Glomerular visceral epithelial cell (primary cell): ENCODE results near the gene ARHGAP8.
"Not testable (repeated sequence)": the region's sequence is repeated elsewhere in the genome, so short reads cannot be mapped to it uniquely, and the experiment has no call there.

ENCODE experiments used
- DNase-seq: peaks from one replicate; pipeline ENCODE4 v3.0.0-alpha.2; 2016; ENCODE audit errors: extremely low spot score

Gene ARHGAP8

DNA sequence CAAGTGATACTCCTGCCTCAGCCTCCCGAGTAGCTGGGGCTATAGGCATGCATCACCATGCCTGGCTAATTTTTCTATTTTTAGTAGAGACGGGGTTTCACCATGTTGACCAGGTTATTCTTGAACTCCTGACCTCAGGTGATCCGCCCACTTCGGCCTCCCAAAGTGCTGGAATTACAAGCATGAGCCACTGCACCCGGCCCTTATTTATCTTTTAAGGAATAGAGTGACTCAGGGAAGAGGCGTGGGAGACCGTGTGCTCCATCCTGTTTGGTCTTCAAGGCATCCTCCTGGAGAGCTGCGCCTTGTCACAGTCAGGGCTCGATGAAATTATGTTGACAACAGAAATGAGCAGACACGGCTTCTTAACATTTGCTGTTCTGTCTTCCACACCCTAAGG, 12.7 kb upstream of the ARHGAP8 start:
- DNase-seq = peak; percentile 56

DNA sequence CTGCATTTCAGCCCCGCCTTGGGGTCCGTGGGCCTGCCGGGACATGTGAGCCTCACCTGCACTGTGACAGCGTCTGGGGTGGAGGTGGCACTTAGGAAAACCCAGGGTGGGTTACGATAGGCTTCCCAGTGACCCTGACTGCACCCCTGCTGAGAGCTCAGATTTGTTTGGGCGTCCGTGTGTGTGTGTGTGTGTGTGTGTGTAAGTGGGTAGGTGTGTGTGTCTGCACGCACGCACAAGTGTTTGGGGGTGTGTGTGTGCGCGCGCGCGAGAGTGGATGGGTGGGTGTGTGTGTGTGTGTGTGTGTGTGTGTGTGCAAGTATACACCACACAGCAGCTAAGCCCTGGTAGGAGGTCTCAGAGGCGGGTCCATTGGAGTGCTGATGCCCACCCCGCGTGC, 12.1 kb upstream of the ARHGAP8 start:
- no peak for DNase-seq

DNA sequence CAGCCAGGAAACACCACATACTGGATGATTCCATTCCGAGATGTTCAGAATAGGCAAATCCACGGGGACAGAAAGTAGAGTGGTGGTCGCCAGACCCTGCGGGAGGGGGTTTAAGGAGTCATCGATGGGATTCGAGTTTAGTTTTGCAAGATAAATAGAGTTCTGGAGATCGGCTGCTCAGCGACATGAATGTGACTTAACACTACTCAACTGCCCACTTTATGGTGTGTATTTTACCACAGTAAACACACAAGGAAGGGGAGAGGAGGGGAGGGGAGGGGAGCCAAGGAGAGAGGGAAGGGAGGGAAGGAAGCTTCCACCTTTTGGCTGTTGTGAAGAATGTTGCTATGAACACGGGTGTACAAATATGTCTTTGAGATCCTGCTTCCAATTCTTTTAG, 10.4 kb upstream of the ARHGAP8 start:
- no peak for DNase-seq

DNA sequence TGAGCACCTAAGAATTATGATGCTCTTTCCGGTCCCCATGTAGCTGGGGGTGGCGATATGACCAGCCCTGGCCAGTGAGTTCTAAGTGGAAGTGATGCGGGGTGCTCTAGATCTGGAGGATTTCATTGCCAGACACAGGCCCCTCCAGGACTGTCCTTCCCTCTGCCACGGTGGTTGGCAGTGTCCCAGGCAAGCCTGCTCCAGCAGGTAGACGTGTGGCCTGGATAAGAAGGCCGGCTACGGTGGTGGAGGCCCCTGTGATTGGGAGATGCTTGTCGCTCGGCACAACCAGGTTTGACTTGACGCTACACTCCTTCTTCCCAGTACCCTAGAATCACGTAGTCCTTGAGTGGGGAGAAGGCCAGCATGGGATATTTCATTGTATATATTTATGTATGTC, 9.1 kb upstream of the ARHGAP8 start:
- no peak for DNase-seq

DNA sequence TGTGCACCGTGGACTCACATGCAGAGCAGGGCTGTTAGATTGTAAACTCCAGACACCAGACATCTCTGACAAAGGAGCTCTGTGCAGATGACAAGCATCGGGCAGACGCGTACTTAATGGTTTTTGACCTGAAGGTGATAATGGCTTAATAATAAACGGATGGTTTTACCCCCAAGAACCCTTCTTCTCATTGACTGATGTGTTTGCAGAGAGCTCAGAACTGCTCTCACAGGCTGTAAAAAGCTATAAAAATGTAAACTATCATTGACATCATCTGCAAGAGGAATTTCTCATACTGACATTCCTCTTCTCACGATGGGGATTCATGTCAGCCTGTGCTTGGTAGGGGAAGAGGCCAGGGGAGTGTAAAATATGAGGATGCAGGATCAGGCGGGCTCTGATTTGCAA, 8.6 kb upstream of the ARHGAP8 start:
- DNase-seq = no peak

DNA sequence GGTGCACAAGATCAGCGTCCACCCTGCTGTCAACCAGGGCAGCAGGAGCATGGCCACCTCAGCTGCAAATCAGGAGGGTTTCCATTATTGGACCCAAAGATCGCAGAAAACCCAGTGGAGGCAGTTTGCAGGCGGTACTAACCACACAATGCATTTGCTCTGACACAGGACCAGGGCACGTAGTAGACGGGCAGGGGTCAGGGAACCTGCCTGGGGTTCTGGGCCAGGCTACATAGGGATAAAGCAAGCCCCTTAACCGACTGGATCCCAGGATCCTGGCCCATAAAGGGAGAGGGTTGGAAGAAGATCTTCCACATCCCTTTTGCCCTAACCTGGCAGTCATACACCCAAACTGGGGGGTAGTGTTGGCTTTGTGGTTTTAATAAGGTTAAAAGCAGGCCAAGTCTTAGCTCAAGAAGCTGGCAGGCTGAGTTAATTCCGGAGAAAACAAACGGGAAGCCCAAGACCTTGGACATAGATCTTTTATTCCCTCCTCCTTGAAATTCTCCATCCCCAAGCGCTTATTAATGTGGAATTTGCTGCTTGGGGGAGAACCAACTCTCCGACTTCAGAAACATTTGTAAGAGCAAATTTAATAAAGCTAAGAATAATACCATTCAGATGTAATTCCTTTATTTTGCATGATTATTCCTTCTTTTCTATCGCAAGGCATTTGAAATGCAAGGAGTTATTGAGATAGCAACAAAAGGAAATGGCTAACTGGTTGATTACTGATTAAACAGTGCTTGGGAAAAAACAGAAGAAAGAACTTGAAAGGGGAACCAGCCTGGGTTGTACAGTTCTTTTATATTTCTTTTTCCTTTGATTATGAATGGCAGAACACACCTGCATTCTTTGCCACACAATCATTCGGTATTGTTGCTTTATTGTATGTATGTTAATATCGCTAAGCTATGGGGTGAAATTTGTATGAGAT, 6.3 kb upstream of the ARHGAP8 start:
- peak; percentile 32 for DNase-seq

DNA sequence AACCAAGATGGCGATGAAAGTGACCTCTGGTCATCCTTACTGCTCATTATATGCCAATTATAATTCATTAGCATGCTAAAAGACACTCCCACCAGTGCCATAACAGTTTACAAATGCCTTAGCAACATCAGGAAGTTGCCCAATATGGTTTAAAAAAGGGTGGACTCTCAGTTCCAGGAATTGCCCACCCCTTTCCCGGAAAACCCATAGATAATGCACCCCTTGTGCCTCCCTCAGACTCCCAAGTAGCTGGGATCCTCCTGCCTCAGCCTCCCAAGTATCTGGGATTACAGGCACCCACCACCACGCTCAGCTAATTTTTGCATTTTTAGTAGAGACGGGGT, 4.6 kb upstream of the ARHGAP8 start:
- not testable (repeated sequence) for DNase-seq

DNA sequence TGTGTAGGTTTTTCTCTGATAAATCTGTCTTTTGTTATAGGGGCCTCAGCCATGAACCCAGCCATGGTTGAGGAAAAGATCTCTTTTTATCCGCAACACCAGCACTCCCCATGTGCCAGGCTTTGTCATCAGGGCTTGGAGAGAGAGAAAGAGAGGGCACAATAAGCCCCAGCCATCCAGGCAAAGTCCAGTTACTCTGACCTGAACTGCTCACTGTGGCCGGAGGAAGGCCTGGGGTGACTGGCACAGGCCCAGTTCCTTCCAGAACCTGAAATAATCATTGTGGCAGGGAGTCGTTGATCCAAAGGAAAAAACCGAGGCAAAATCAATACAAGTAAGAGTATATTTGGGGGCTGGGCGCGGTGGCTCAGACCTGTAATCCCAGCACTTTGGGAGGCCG, 3.9 kb upstream of the ARHGAP8 start:
- DNase-seq = no peak

DNA sequence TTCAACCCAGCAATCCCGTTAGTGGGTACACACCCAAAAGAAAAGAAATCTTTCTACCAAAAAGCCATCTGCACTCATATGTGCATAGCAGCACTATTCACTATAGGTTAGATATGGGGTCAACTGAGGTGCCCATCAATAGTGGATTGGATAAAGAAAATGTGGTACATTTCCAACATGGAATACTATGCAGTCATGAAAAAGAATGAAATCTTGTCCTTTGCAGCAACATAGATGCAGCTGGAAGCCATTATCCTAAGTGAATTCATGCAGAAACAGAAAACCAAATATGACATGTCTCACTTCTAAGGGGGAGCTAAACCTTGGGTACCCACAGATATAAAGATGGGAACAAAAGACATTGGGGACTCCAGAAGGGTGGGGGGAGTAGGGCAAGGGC, 1.9 kb upstream of the ARHGAP8 start:
- no peak for DNase-seq

DNA sequence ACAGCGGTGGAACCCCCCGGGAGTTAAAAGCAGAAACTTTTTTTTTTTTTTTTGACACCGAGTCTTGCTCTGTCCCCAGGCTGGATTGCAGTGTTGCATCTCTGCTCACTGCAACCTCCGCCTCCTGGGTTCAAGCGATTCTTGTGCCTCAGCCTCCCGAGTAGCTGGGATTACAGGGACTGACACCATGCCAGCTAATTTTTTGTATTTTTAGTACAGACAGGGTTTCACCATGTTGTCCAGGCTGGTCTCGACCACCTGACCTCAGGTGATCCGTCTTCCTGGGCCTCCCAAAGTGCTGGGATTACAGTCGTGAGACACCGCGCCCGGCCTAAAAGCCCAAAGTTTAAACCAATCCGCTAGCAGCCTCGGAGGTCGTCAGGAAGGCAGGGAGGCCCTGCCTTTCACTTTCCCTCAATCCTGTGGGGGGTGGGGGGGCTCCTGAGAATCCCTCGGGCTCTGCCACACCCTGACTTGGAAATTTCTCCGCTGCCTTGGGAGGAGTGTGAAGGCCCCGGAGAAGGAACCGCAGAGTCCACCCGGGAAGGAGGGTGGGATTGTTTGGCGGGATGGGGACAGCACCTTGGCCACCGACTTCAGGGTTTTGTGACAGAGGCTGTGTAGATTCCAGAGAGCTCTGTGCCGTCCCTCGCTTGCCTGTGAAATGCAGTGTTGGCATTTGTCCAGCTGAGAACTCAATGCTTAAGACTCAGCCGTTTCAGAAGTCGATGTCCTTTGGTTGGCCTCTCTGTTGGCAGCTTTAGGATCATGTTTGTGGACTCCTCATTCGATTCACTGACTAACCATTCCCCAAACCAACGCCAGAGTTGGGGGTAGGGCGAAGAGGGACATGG, 1.0 kb downstream of the ARHGAP8 start:
- peak; percentile 43 for DNase-seq

DNA sequence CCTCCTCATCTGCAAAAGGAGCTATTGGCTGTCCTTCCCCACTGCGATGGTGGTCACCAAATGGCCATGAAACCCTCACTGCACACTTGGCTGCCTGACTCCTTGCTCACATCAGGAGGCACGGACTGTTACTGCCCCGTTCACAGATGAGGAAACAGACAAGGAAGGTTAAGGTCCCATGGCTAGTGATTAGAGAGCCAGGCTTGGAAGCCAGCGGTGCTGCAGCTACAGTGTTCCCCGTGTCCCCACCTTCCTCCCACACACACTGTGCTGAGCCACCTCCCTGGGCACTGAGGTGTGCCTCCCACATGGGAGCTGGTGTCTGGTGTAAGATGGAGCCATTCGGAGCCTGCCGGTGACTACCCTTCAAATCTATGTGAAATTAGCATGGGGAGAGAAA, 2.6 kb downstream of the ARHGAP8 start:
- no peak for DNase-seq

DNA sequence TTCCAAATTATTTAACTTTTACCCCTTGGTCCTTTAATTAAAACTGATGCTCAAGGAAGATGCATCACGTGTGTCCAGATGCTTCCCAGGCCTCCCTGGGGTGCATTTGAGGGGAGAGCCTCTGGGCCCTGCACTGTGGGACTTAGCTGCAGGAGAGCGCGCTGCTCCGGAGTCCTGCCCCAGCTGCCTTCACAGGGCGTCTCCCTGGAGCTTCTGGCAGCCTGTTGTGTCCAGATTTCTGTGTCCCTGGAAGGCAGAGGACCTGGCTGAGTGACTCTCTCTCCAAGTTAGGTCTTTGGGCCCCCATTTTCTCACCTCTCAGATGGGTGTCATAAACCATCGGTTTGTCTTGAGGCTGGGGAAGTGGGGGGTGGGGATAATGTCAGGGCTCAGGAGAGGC, 3.0 kb downstream of the ARHGAP8 start:
- DNase-seq = no peak

DNA sequence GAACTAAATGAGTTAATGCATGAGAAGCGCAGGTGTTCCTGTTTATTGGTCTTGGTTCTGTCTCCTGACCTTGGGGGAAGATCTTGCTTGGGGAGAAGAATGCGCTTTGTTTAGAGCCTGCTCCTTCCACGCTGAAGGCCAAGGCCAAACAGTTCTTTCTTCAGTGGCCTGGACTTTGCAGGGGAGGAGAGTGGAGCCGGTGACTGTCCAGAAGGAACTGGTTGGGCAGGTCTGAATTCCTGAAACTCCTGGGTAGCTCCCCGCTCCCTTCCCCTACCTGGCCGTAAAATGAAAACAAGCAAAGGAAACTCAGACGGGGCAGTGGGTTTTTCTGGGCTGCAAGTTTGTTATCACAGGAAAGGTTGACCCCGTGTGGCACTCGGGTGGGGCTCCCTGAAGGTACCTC, 3.6 kb downstream of the ARHGAP8 start:
- DNase-seq = no peak

DNA sequence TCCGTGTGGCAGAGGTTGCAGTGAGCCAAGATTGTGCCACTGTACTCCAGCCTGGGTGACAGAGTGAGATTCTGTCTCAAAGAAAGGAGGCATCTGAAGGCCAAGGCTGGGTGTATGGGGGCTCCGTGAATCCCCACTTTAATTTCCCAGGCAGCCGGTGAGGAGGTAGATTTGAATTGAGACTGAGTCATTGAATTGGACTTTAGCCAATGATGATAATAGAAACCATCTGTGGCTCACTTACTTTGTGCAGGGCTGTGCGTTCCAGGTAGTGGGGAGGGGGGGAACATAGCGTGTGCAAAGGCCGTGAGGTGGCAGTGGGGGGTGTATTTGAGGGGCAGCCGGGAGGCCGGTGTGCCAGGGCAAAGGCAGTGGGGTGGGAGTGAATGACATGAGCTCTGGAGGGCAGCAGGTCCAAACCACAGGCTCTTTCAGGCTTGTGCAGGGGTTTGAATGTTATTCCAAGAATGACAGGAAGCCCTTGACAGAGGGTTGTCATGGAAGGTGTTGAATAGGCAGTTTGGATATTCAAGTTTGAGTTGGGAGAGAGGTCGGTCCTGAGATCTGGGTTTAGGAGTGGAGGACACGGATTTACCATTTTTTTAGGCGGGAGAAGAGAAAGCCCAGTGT, 6.1 kb downstream of the ARHGAP8 start:
- DNase-seq = peak; percentile 53

DNA sequence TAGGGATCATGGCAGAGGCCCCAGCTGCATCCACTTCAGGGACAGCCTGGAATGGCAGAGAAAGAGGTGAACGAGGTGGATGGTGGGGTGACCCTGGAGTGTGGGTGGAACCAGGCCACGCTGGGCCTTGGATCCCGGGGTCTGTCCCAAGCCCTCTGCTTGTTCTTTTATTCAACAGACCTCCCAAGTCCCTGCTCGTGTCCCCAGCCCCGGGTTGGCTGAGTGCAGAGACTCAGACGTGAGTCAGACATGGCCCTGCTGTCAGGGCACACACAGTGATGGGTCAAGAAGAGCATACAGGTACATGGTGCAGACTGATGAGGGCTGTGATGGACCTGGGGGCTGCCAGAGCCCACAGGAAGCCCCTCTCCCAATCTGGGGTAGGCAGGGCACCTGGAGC, 6.6 kb downstream of the ARHGAP8 start:
- DNase-seq = no peak

DNA sequence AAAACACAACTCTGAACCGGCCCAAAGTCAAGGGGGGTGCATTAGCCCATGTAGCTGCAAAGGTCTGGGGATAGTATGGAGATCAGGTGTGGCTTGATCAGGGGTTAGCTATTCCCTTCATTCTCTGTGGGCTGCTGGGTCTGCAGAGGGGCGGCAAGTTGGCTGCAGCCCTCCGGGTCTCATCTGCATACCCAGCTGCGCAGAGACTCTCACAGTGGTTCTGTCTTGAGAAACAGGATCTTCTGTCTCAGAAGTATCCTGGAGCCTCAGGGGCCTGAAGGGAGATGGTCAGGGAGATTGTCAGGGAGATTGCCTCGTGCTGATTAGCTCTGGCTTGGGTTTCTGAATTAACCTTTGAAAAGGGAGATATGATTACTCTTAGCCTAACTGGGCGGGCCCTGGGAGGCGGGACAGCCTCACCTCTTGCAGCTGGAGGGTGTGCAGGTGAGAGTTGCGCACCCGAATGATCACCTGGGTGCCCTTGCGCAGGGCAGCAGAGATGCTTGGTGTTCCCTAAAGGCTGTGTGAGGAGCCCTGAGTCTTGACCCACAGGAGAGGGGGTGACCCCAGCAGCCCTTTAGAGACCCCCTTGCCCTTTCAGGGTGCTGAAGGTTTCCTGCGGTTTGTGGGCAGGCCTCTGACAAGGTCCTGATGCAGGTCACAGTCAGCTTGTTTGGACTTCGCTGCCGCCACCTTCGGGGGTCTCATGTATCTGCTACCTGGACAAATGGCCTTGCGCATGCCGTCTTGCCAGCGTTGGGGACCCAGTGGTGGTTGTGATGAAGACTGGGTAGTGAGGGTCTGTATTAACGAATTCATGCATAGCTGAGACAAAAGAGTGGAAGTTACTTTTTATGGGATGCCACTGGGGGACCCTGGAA, 7.3 kb downstream of the ARHGAP8 start:
- DNase-seq = no peak

DNA sequence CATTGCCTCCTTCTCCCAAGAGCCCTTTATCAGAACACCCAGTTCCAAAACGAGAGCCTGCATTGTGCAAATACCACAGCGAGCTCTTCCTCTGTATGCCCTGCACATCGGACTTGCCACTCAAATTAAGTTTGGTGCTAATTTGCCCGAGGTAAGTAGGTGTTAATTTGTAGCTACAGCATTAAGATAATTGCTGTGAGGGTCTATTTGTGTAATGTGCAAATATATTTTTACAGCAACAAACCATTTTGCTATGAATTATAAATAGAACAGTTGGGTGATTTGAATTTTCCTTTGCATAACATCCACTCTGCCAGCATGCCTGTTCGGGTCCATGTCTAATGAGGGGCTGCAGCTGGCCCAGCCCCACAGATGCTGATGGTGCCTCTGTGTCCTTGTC, 8.1 kb downstream of the ARHGAP8 start:
- no peak for DNase-seq

DNA sequence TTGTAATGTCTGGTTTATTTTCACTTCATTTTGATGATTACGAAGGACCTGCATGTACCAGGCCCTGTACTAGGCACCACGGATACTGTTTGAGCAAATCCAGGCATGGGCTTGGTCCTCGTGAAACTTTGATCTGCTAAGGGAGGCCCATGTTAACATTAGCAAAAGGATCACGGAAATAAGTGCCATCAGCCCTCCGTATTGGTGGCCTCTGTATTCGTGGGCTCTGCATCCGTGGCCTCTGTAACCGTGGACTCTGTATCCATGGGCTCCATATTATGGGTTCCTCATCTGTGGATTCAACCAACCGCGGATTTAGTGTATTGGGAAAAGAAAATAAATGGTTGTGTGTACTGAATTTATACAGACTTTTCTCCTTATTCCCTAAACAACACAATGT, 8.7 kb downstream of the ARHGAP8 start:
- DNase-seq = no peak

DNA sequence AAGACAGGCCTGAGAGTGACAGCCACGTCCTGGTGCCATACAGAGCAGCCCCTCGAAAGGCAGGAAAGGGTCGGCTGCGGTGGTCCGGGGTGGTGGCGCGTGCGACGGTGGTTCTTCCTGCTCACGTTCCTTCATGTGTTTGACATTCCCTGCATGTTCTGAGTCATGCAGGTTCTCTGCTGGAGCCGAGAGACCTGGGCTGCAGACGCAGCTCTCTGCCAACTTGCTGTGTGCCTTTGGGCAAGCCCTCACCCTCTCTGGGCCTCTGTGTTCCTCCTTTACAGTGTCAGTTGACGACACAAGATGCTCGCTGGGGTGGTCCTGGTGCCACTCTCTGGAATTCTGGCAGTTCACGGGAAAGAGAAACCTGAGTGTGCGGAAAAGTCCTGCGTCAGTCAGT, 12.0 kb downstream of the ARHGAP8 start:
- DNase-seq = no peak

DNA sequence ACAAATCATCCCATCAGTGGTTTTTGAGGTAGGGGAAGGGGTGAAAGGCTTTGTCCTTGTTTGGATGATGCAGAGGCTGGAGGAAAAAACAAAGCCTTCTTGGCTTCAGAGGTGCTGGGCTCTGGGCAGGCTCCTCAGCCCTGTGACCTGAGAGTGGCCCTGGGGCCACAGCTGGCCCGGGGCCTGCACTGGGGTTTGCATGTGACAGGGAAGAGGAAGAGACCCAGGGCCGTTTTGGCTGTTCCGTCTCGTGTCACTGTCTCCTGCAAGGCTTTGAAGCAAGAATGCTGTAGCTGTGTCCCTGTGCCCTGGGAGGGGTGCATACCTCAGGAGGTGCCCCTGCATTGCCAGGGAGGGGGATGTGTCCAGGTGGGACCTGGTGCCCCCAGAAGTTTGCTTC, 12.6 kb downstream of the ARHGAP8 start:
- DNase-seq = no peak

DNA sequence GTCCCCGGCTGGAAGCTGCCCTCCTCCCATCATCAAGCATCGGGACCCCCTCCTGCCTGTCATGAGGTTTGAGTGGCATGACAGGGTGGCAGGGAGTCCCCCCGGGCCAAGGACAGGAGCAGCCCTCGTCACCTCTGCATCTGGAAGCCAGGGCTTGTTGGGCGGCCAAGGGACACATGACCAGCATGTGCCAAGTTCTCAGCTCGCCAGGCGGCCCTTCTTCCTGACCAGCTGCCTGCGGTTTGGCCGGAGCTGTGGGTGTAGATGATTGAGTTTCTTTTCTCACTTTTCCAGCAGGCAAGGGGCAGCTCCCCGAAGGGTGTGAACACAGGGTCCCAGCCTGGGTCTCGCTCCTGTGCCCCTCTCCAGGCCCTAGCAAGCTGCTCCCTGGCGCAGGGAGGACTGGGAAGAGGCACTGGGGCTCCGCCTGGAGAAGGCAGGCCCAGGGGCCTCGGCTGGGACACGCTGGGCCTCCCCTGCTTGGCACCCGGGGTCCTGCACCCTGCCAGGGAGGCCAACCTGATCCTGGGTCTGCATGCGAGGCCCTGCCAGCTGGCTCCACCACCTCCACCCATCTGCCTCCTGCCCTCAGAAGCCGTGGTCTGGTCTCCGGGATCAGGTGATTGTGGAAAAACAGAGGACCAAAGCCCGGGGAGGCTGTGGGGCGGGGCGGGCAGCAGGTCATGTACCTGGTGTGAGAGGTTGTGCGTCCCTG, 13.4 kb downstream of the ARHGAP8 start:
- no peak for DNase-seq
